Activated T-cell treated with anti-CD3 and anti-CD28 coated beads, Interleukin-2, amount 50 U/mL, for 72 hours (primary cell): ENCODE measurements around the gene RRM1. TPM values are rescaled to one million over a fixed set of nuclear protein-coding genes. Genes with fewer than 3 reads are reported as not detected.
"Not testable (repeated sequence)": the region's sequence is repeated elsewhere in the genome, so short reads cannot be mapped to it uniquely, and the experiment has no call there.

Experiments used
- ATAC-seq, 2 donors: fragments of 150-1000 bp; cut with Tn5 transposase; replicated peaks in 1 of 2; 2 replicates each; pipeline ENCODE4 v1.10.0; 2021; ENCODE audit warnings: moderate library complexity in 2 of 2, mild to moderate bottlenecking in 1 of 2
- DNase-seq, 2 donors: peaks; one replicate each; pipeline ENCODE4 v3.0.0; 2021 to 2022; ENCODE audit warnings: mixed read lengths in 1 of 2
- H3K27ac Mint-ChIP-seq: one replicate; pipeline ENCODE4 v1.8.0; 2022; ENCODE audit warnings: mild to moderate bottlenecking, moderate library complexity, mixed read lengths
- H3K27me3 Mint-ChIP-seq: one replicate; pipeline ENCODE4 v1.8.0; 2022; ENCODE audit warnings: low read depth, mixed read lengths
- H3K36me3 Mint-ChIP-seq, 2 donors: one replicate each; pipeline ENCODE4 v1.8.0; 2022; ENCODE audit warnings: mixed read lengths in 2 of 2, mild to moderate bottlenecking in 1 of 2; ENCODE audit not compliant: insufficient read depth in 2 of 2
- H3K4me1 Mint-ChIP-seq: one replicate; pipeline ENCODE4 v1.8.0; 2022; ENCODE audit warnings: low read depth, mixed read lengths
- H3K4me3 Mint-ChIP-seq, 2 donors: one replicate each; pipeline ENCODE4 v1.8.0; 2022; ENCODE audit warnings: mild to moderate bottlenecking in 2 of 2, mixed read lengths in 2 of 2, moderate library complexity in 2 of 2
- H3K9me3 Mint-ChIP-seq, 2 donors: one replicate each; pipeline ENCODE4 v1.8.0; 2022; ENCODE audit warnings: mixed read lengths in 2 of 2
- total RNA-seq, 2 donors: library from RNA; stranded (reverse); gene quantifications; one replicate each; pipeline ENCODE4 v1.2.3, GENCODE V29; 2022

The RRM1 gene
- total RNA-seq, 2 donors from 2014 or later = 166 to 189 TPM

- no peaks in the 10 kb centered on the region for H3K36me3 Mint-ChIP-seq
- no peak overlapping the region for H3K4me3 Mint-ChIP-seq
- ATAC-seq = no peak
- H3K9me3 Mint-ChIP-seq = no peaks in the 10 kb centered on the region
- H3K4me1 Mint-ChIP-seq = no peaks in the 10 kb centered on the region
- no peaks in the 10 kb centered on the region for H3K27me3 Mint-ChIP-seq
- no peak for DNase-seq
- H3K27ac Mint-ChIP-seq = no peak overlapping the region
These were observed 70.4 kb downstream of the RRM1 start for GRCh38 chr11:4164884-4165590.

DNA sequence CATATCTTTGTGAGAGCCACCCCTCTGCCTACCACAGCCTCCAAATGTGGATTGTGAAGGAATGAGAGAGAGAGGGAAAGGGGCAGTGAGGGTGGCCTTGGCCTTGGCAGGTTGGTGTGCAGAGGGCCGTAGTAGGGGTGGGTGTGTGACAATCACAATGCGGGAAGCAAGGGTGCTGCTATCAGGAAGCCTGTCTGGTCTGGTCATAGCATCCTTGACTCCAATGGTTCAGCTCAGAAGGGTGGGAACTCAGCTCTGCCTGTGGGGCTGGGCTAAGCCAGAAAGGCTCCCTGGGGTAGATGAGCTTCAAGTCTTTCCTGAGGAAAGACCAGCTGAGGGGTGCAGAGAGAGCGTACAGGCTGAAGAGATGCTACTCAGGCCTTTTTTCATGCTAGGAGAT is 72.7 kb downstream of the RRM1 start:
- Mint-ChIP-seq H3K27ac (no peak overlapping the region), H3K4me3 (no peak overlapping the region), H3K4me1 (no peaks in the 10 kb centered on the region), H3K9me3 (no peaks in the 10 kb centered on the region), H3K36me3 (no peaks in the 10 kb centered on the region), H3K27me3 (no peaks in the 10 kb centered on the region)
- ATAC-seq = no peak
- DNase-seq = no peak

- no peak overlapping the region for H3K4me3 Mint-ChIP-seq
- DNase-seq (no peak), ATAC-seq (no peak)
These were observed 73.2 kb downstream of the RRM1 start for GRCh38 chr11:4167758-4168157.

DNA sequence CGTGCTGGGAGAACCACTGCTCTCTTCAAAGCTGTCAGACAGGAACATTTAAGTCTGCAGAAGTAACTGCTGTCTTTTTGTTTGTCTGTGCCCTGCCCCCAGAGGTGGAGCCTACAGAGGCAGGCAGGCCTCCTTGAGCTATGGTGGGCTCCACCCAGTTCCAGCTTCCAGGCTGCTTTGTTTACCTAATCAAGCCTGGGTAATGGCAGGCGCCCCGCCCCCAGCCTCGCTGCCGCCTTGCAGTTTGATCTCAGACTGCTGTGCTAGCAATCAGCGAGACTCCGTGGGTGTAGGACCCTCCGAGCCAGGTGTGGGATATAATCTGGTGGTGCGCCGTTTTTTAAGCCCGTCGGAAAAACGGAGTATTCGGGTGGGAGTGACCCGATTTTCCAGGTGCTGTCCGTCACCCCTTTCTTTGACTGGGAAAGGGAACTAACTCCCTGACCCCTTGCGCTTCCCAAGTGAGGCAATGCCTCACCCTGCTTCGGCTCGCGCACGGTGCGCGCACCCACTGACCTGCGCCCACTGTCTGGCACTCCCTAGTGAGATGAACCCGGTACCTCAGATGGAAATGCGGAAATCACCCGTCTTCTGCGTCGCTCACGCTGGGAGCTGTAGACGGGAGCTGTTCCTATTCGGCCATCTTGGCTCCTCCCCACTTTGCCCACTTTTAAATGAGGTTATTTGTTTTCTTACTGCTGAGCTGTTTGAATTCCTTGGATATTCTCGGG is 81.2 kb downstream of the RRM1 start:
- not testable (repeated sequence) for H3K27ac Mint-ChIP-seq, H3K4me3 Mint-ChIP-seq, DNase-seq, H3K36me3 Mint-ChIP-seq, ATAC-seq, H3K9me3 Mint-ChIP-seq, H3K4me1 Mint-ChIP-seq, H3K27me3 Mint-ChIP-seq

More at GRCh38 chr11:4167758-4168157, 73.2 kb downstream of the RRM1 start:
- no peaks in the 10 kb centered on the region for H3K27me3 Mint-ChIP-seq
- H3K36me3 Mint-ChIP-seq = no peaks in the 10 kb centered on the region
- H3K4me1 Mint-ChIP-seq = no peaks in the 10 kb centered on the region
- no peaks in the 10 kb centered on the region for H3K9me3 Mint-ChIP-seq
- H3K27ac Mint-ChIP-seq = no peak overlapping the region

DNA sequence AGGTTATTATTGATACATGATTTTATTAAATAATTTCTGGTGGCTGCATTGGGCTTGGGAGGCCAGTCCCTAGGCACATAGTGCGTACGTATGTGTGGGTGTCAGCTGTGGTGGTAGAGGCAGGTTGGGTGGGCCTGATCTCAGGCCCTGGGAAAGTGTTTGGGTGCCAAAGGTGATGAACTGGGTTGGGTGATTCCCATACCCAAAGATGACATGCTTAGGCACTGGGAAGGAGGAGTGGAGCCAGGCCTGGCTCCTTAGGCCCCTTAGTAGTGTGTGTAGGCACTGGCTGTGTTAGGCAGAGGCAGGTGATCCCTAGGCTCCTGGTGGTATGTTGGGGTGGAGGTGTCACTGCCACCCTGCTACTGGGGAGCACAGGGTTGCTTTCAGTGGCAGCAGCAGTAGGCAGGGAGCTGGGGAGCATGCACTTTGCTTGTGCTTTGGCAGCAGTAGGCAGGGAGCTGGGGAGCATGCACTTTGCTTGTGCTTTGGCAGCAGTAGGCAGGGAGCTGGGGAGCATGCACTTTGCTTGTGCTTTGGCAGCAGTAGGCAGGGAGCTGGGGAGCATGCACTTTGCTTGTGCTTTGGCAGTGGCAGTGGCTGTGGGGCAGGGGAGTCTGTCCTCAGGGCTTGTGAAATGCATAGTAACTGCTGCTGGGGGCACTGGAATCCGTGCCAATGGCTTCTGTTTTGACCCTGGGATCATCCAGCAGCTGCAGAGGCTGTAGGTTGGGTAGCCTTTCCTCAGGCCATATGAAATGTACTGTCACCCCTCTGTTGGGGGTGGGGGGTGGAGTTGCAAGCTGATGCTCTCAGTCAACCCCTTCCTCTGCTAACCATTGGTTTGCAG is 84.4 kb downstream of the RRM1 start:
- DNase-seq (no peak), ATAC-seq (no peak)
- Mint-ChIP-seq H3K36me3 (no peaks in the 10 kb centered on the region), H3K4me3 (no peak overlapping the region), H3K27me3 (peaks cover 5% of the 10 kb centered on the region), H3K4me1 (no peaks in the 10 kb centered on the region), H3K9me3 (no peaks in the 10 kb centered on the region), H3K27ac (no peak overlapping the region)

DNA sequence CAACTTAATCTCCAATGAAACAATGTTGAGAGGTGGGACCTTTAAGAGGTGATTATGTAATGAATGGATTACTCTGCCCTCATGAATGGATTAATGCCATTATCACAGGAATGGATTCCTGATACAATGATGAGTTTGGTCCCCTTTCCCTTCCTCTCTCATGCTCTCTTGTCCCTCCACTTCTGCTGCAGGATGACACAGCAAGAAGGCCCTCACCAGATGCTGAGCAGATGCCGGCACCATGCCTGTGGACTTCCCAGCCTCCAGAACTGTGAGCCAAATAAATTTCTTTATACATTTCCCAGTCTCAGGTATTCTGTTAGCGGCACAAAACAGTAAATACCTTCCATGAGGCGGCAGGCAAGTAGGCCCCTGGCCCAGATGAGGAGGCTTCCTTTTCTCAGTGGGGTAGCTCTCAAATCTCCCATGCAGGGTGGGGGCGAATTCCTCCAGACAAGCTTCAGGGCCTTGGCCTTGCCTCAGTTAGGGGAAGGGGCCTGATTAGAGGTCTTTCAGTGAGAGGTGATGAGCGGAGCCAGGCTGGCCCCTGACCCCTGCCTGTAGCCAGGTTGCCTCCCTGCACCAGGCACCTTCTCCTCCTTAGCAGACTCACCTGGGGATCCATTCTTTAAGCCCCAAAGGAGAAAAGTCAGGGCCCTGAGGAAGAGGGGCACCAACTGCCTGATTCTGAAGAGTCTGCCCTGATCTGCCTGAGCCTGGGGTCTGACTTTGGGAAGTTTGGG is 86.0 kb downstream of the RRM1 start:
- ATAC-seq (no peak), DNase-seq (no peak)
- Mint-ChIP-seq H3K4me1 (no peaks in the 10 kb centered on the region), H3K4me3 (no peak overlapping the region), H3K36me3 (no peaks in the 10 kb centered on the region), H3K27ac (no peak overlapping the region), H3K27me3 (peaks cover 5% of the 10 kb centered on the region), H3K9me3 (no peaks in the 10 kb centered on the region)

GRCh38 chr11:4181782-4182721 is 87.5 kb downstream of the RRM1 start:
- peaks cover 5% of the 10 kb centered on the region for H3K27me3 Mint-ChIP-seq
- H3K9me3 Mint-ChIP-seq = no peaks in the 10 kb centered on the region
- no peaks in the 10 kb centered on the region for H3K36me3 Mint-ChIP-seq
- peak; percentile 63 to 64 for DNase-seq
- H3K4me3 Mint-ChIP-seq = no peak overlapping the region
- H3K27ac Mint-ChIP-seq = no peak overlapping the region
- H3K4me1 Mint-ChIP-seq = peaks cover 5% of the 10 kb centered on the region
- peak; percentile 81 to 83 for ATAC-seq

- peaks cover 6% of the 10 kb centered on the region for H3K27me3 Mint-ChIP-seq
- no peak overlapping the region for H3K4me3 Mint-ChIP-seq
- H3K27ac Mint-ChIP-seq = no peak overlapping the region
These were observed 88.9 kb downstream of the RRM1 start for GRCh38 chr11:4183410-4184057.

DNA sequence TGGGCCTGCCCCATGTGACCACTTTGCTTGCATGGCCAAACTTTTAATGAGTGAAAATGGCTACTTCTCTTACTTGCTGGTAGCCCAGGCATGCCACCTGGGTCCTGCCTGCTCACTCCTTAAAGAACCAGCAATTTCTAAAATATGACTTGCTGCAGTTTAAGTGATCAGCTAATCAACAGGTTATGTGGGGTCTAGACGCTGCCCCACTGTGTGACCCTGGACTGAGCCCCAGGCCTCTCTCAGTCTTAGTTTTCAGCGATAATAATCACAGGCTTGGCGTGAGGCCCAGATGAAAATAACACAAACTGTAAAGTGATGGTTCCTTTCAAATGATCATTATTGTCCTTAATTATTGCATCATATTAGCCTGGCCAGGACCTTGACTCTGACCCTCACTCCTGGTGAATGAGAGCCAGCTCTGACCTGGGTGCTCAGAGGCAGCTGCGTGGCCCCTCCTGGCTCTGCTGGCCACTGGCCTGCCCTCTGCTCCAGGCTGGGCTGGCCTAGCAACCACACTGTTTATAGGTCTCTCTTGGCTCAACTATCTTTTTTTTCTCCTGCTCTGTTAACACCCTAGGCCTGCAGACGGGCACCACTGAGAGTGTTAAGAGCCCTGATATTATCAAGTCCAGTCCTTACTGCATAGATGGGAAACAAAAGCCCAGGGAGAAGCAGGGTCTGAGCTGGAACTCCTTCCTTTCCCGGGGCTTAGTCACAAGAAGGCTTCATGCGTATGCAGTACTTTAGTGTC is 89.7 kb downstream of the RRM1 start:
- Mint-ChIP-seq H3K36me3 (no peaks in the 10 kb centered on the region), H3K4me1 (peaks cover 5% of the 10 kb centered on the region), H3K27me3 (peaks cover 11% of the 10 kb centered on the region), H3K9me3 (no peaks in the 10 kb centered on the region), H3K4me3 (no peak overlapping the region), H3K27ac (no peak overlapping the region)
- no peak for DNase-seq
- no peak for ATAC-seq

More at GRCh38 chr11:4183410-4184057, 88.9 kb downstream of the RRM1 start:
- Mint-ChIP-seq H3K4me1 (peaks cover 5% of the 10 kb centered on the region), H3K36me3 (no peaks in the 10 kb centered on the region), H3K9me3 (no peaks in the 10 kb centered on the region)
- no peak for ATAC-seq
- no peak for DNase-seq

DNA sequence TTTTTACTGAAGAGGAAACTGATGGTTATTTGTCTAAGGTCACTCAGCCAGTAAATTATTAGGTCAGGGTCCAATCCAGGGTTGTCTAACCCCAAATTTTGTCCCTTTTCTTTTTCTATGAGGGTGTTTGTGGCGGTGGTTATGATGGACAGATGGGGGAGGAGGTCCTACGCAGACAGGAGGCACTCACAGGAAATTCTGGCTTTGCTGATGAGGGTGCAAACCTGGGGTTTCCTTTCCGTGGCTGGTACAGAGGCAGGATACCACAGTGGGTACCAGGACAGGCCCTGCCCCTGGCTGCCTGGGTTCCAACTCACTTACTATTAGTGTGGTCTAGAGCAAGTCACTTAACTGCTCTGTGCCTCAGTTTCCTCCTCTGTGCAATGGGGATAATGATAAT is 91.0 kb downstream of the RRM1 start:
- Mint-ChIP-seq H3K27ac (no peak overlapping the region), H3K4me1 (peaks cover 5% of the 10 kb centered on the region), H3K27me3 (peaks cover 11% of the 10 kb centered on the region), H3K9me3 (no peaks in the 10 kb centered on the region), H3K36me3 (no peaks in the 10 kb centered on the region), H3K4me3 (no peak overlapping the region)
- DNase-seq (no peak), ATAC-seq (no peak)

DNA sequence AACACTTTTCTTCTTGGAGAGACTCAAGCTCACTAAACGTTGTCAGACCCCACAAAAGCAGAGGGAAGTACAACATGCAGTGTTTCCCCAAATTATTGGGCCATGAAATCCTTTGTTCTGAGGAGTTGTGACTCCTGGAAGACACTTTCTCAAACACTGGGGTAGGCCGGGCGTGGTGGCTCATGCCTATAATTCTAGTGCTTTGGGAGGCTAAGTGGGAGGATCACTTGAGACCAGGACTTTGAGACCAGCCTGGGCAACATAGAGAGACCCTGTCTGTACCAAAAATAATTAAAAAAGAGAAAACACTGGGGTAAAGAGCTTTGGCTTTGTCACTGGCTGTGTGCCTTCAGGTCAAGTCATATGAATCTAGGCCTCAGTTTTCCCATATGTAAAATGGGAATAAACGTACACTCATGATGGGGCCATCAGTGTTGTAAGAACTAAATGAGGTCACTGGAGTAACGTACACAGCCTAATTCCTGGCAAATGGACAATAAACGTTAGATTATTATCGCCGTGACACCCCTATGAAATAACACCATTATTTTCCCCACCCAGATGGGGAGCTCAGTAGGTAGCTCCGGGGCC is 92.0 kb downstream of the RRM1 start:
- no peaks in the 10 kb centered on the region for H3K9me3 Mint-ChIP-seq
- peaks cover 5% of the 10 kb centered on the region for H3K4me1 Mint-ChIP-seq
- no peak for ATAC-seq
- no peak for DNase-seq
- H3K27me3 Mint-ChIP-seq = peaks cover 11% of the 10 kb centered on the region
- peak overlapping the region; percentile 81 for H3K4me3 Mint-ChIP-seq
- H3K36me3 Mint-ChIP-seq = no peaks in the 10 kb centered on the region
- no peak overlapping the region for H3K27ac Mint-ChIP-seq
